ENCODE measurements around the gene DDX11.
A peak's percentile ranks its signal among the peaks of the same experiment; 100 is the strongest.
"Not testable (repeated sequence)": the region's sequence is repeated elsewhere in the genome, so short reads cannot be mapped to it uniquely, and the experiment has no call there.

Gene DDX11

GRCh38 chr12:31052666-31053439 is 20.8 kb upstream of the DDX11 start:
- POLR2A ChIA-PET; H3K27ac ChIP-seq (ENCODE audit: extremely low read depth, low read depth, low read length); H3K36me3 ChIP-seq (ENCODE audit: control insufficient read depth in 2 of 2, insufficient read depth in 1 of 2, low read length in 2 of 2); H3K4me1 ChIP-seq (ENCODE audit: control insufficient read depth, insufficient read depth, low read length); H3K9me3 ChIP-seq (ENCODE audit: control insufficient read depth, insufficient read depth, low read depth, low read length); H3K4me3 ChIP-seq (ENCODE audit: low read depth, low read length): not testable (repeated sequence)
- TF ChIP-seq ZNF600 (tag by site-specific recombination; IDR thresholded peaks at IDR 0.05) = peak; percentile 34; the same call in 1 of the 2 replicates
- TF ChIP-seq ZBTB48 (tag by site-specific recombination; IDR thresholded peaks at IDR 0.05) = peak; percentile 48; the same call in 1 of the 2 replicates
- TF ChIP-seq GLIS2 (tag by site-specific recombination; IDR thresholded peaks at IDR 0.05) = 0 out of 2 replicates have a peak, but pooled peaks have one; percentile 14
- peak; percentile 39; the same call in 1 of the 2 replicates for TF ChIP-seq PATZ1 (tag by site-specific recombination; IDR thresholded peaks at IDR 0.05)
- CTCF ChIA-PET = interaction anchor here (1.1 kb wide), 1 partner anchor 85 kb away, joined by 5 read pairs; no protein-coding TSS in a partner anchor

GRCh38 chr12:31053944-31054343 is 19.7 kb upstream of the DDX11 start:
- H3K27ac ChIP-seq (ENCODE audit: extremely low read depth, low read depth, low read length); H3K9me3 ChIP-seq (ENCODE audit: control insufficient read depth, insufficient read depth, low read depth, low read length); H3K36me3 ChIP-seq (ENCODE audit: control insufficient read depth in 2 of 2, insufficient read depth in 1 of 2, low read length in 2 of 2); POLR2A ChIA-PET; H3K4me3 ChIP-seq (ENCODE audit: low read depth, low read length); H3K4me1 ChIP-seq (ENCODE audit: control insufficient read depth, insufficient read depth, low read length): not testable (repeated sequence)
- CTCF ChIA-PET = interaction anchor here (0.7 to 1.1 kb wide), 2 partner anchors 86 to 290 kb away, joined by 3 to 5 read pairs; no protein-coding TSS in a partner anchor

- TF ChIP-seq ZNF133 (tag by site-specific recombination; IDR thresholded peaks at IDR 0.05) = no peak
- TF ChIP-seq ZNF324 (tag by site-specific recombination; IDR thresholded peaks at IDR 0.05) = no peak
- TF ChIP-seq, protein P1, sequence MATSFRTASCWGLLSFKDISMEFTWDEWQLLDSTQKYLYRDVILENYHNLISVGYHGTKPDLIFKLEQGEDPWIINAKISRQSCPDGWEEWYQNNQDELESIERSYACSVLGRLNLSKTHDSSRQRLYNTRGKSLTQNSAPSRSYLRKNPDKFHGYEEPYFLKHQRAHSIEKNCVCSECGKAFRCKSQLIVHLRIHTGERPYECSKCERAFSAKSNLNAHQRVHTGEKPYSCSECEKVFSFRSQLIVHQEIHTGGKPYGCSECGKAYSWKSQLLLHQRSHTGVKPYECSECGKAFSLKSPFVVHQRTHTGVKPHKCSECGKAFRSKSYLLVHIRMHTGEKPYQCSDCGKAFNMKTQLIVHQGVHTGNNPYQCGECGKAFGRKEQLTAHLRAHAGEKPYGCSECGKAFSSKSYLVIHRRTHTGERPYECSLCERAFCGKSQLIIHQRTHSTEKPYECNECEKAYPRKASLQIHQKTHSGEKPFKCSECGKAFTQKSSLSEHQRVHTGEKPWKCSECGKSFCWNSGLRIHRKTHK (tag by site-specific recombination; IDR thresholded peaks at IDR 0.05) = no peak
- TF ChIP-seq MYNN (tag by site-specific recombination; IDR thresholded peaks at IDR 0.05; ENCODE audit: borderline replicate concordance) = no peak
- TF ChIP-seq ZNF350 (tag by site-specific recombination; IDR thresholded peaks at IDR 0.05) = no peak
- TF ChIP-seq, protein P2, sequence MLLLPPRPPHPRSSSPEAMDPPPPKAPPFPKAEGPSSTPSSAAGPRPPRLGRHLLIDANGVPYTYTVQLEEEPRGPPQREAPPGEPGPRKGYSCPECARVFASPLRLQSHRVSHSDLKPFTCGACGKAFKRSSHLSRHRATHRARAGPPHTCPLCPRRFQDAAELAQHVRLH (tag by site-specific recombination; IDR thresholded peaks at IDR 0.05) = no peak
- TF ChIP-seq ZNF558 (tag by site-specific recombination; IDR thresholded peaks at IDR 0.05) = no peak
- TF ChIP-seq, protein P3, sequence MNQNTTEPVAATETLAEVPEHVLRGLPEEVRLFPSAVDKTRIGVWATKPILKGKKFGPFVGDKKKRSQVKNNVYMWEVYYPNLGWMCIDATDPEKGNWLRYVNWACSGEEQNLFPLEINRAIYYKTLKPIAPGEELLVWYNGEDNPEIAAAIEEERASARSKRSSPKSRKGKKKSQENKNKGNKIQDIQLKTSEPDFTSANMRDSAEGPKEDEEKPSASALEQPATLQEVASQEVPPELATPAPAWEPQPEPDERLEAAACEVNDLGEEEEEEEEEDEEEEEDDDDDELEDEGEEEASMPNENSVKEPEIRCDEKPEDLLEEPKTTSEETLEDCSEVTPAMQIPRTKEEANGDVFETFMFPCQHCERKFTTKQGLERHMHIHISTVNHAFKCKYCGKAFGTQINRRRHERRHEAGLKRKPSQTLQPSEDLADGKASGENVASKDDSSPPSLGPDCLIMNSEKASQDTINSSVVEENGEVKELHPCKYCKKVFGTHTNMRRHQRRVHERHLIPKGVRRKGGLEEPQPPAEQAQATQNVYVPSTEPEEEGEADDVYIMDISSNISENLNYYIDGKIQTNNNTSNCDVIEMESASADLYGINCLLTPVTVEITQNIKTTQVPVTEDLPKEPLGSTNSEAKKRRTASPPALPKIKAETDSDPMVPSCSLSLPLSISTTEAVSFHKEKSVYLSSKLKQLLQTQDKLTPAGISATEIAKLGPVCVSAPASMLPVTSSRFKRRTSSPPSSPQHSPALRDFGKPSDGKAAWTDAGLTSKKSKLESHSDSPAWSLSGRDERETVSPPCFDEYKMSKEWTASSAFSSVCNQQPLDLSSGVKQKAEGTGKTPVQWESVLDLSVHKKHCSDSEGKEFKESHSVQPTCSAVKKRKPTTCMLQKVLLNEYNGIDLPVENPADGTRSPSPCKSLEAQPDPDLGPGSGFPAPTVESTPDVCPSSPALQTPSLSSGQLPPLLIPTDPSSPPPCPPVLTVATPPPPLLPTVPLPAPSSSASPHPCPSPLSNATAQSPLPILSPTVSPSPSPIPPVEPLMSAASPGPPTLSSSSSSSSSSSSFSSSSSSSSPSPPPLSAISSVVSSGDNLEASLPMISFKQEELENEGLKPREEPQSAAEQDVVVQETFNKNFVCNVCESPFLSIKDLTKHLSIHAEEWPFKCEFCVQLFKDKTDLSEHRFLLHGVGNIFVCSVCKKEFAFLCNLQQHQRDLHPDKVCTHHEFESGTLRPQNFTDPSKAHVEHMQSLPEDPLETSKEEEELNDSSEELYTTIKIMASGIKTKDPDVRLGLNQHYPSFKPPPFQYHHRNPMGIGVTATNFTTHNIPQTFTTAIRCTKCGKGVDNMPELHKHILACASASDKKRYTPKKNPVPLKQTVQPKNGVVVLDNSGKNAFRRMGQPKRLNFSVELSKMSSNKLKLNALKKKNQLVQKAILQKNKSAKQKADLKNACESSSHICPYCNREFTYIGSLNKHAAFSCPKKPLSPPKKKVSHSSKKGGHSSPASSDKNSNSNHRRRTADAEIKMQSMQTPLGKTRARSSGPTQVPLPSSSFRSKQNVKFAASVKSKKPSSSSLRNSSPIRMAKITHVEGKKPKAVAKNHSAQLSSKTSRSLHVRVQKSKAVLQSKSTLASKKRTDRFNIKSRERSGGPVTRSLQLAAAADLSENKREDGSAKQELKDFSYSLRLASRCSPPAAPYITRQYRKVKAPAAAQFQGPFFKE (tag by site-specific recombination; IDR thresholded peaks at IDR 0.05; ENCODE audit: borderline replicate concordance) = no peak
- TF ChIP-seq BCL6B (tag by site-specific recombination; IDR thresholded peaks at IDR 0.05) = no peak
- no peak for TF ChIP-seq ZFP37 (tag by site-specific recombination; IDR thresholded peaks at IDR 0.05)
- TF ChIP-seq GFI1B (tag by site-specific recombination; IDR thresholded peaks at IDR 0.05) = no peak
- ChIA-PET POLR2A (no interaction called here), CTCF (interaction anchor here (0.8 kb wide), 1 partner anchor 210 kb away, joined by 3 read pairs; no protein-coding TSS in a partner anchor)
- Histone ChIP-seq H3K4me1 (ENCODE audit: control insufficient read depth, insufficient read depth, low read length) (no peaks in the 10 kb centered on the region), H3K9me3 (ENCODE audit: control insufficient read depth, insufficient read depth, low read depth, low read length) (no peaks in the 10 kb centered on the region), H3K36me3 (ENCODE audit: control insufficient read depth in 2 of 2, insufficient read depth in 1 of 2, low read length in 2 of 2) (no peaks in the 10 kb centered on the region), H3K4me3 (ENCODE audit: low read depth, low read length) (no peak overlapping the region), H3K27ac (ENCODE audit: extremely low read depth, low read depth, low read length) (no peak overlapping the region)
These were observed 16.0 kb upstream of the DDX11 start for GRCh38 chr12:31057671-31058070.

DNA sequence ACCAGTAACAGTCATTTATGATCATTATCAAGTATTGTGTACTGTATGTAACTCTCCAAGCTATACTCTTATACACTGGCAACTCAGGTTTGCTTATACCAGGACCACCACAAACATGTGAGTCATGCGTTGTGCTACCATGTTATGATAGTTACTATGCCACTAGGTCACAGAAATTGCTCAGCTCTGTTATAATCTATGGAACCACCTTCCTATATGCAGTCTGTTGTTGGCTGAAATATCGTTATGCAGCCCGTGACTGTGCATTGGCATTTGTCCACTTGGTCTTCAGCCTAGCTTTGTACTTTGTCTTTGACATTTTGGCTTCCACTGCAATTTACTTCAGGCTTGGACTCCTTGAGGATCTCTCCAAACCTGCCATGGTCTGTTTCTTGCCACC is 7.5 kb upstream of the DDX11 start:
- H3K9me3 ChIP-seq (ENCODE audit: control insufficient read depth, insufficient read depth, low read depth, low read length); H3K4me1 ChIP-seq (ENCODE audit: control insufficient read depth, insufficient read depth, low read length); H3K27ac ChIP-seq (ENCODE audit: extremely low read depth, low read depth, low read length); H3K4me3 ChIP-seq (ENCODE audit: low read depth, low read length); POLR2A ChIA-PET; H3K36me3 ChIP-seq (ENCODE audit: control insufficient read depth in 2 of 2, insufficient read depth in 1 of 2, low read length in 2 of 2): not testable (repeated sequence)
- CTCF ChIA-PET = interaction anchor here (0.6 kb wide), 1 partner anchor 1797 kb away, joined by 4 read pairs; no protein-coding TSS in a partner anchor

Data from HEK293 (cell line).